OCI-LY3 (cell line): Measurements from ENCODE around the gene C16orf90.

Source experiments
- EZH2phosphoT487 ChIP-seq: fragments of 200-600 bp; shearing (Covaris generic); IDR thresholded peaks from 2 replicates; pipeline ENCODE4 v1.6.1; 2018; ENCODE audit warnings: antibody characterized with exemption, mixed run types, low read depth
- TF ChIP-seq, protein P1 (sequence below): fragments of 200-600, 300-600 bp; sonication (generic); IDR thresholded peaks from 2 replicates; pipeline ENCODE4 v1.5.1; 2014; ENCODE audit warnings: antibody characterized with exemption, low read length, low read depth

DNA sequence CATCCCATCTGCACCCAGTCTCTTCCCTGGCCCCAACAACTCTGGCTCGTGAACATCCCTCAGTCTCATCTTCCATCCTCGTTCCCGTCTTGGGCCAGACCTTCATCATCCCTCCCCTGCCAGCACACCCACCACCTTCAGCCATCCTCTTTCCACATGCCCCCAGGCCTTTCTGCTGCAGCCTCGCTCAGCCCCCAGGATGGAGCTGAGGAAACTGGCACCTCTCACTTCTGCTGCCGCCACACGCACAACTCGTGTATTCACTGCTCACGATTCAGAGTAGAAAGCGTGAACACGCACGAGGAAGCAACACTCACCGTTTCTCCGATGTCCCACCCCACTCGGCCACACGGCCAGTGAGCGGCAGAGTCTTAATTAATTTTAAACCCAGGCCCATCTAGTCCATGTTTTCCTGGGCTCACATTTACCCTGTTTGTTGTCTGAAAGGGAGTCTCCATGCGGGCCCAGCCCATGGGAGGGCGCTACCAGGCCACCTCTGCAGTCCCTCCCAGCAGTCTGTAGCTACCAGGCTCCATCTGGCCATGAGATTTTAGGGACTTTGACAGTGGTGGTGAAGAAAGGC, 12.5 kb downstream of the C16orf90 start:
- TF ChIP-seq, protein P1, sequence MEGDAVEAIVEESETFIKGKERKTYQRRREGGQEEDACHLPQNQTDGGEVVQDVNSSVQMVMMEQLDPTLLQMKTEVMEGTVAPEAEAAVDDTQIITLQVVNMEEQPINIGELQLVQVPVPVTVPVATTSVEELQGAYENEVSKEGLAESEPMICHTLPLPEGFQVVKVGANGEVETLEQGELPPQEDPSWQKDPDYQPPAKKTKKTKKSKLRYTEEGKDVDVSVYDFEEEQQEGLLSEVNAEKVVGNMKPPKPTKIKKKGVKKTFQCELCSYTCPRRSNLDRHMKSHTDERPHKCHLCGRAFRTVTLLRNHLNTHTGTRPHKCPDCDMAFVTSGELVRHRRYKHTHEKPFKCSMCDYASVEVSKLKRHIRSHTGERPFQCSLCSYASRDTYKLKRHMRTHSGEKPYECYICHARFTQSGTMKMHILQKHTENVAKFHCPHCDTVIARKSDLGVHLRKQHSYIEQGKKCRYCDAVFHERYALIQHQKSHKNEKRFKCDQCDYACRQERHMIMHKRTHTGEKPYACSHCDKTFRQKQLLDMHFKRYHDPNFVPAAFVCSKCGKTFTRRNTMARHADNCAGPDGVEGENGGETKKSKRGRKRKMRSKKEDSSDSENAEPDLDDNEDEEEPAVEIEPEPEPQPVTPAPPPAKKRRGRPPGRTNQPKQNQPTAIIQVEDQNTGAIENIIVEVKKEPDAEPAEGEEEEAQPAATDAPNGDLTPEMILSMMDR = no peak
- TF ChIP-seq EZH2phosphoT487 = no peak
